Esophagus muscularis mucosa (tissue), 3 donors: ENCODE results near the gene KRT16.
"Not testable (repeated sequence)": the region's sequence is repeated elsewhere in the genome, so short reads cannot be mapped to it uniquely, and the experiment has no call there.

ENCODE experiments used
- POLR2A ChIP-seq: fragments of 450-650 bp; IDR thresholded peaks from one replicate; pipeline ENCODE4 v1.6.1; 2017; ENCODE audit warnings: antibody characterized with exemption, moderate library complexity, mild to moderate bottlenecking, low read depth
- TF ChIP-seq, protein P1 (sequence below), 3 experiments: fragments of 200-600 bp in 2 of 3; fragments of 450-650 bp in 1 of 3; sonication (generic) in 2 of 3; IDR thresholded peaks; one replicate each; pipeline ENCODE4 v1.5.1; 2017 to 2019; ENCODE audit warnings: antibody characterized with exemption in 3 of 3, mild to moderate bottlenecking in 2 of 3, moderate library complexity in 1 of 3

DNA sequence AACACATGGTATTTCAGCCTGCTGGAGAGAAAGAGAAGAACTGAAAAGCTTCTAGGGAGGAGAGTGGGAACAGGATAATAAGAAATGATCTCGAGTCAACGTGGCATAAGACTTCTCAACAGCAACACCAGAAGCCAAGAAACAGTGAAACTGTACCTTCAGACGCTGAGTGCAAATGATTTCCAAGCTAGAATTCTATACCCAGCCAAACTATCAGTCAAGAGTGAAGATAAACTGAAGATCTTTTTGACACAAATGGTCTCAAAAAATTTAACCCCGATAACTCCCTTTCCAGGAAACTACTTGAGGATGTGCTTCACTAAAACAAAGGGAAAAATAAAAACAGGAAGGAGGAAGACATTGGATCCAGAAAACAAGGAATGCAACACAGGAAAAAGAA is 5.6 kb downstream of the KRT16 start:
- TF ChIP-seq, protein P1, sequence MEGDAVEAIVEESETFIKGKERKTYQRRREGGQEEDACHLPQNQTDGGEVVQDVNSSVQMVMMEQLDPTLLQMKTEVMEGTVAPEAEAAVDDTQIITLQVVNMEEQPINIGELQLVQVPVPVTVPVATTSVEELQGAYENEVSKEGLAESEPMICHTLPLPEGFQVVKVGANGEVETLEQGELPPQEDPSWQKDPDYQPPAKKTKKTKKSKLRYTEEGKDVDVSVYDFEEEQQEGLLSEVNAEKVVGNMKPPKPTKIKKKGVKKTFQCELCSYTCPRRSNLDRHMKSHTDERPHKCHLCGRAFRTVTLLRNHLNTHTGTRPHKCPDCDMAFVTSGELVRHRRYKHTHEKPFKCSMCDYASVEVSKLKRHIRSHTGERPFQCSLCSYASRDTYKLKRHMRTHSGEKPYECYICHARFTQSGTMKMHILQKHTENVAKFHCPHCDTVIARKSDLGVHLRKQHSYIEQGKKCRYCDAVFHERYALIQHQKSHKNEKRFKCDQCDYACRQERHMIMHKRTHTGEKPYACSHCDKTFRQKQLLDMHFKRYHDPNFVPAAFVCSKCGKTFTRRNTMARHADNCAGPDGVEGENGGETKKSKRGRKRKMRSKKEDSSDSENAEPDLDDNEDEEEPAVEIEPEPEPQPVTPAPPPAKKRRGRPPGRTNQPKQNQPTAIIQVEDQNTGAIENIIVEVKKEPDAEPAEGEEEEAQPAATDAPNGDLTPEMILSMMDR (IDR thresholded peaks at IDR 0.05): not testable (repeated sequence)
- not testable (repeated sequence) for TF ChIP-seq POLR2A
